ENCODE measurements around the gene CHCHD2. TPM values are rescaled to one million over a fixed set of nuclear protein-coding genes. Genes with fewer than 3 reads are reported as not detected.
"Not testable (repeated sequence)": the region's sequence is repeated elsewhere in the genome, so short reads cannot be mapped to it uniquely, and the experiment has no call there.

The CHCHD2 gene, protein sequence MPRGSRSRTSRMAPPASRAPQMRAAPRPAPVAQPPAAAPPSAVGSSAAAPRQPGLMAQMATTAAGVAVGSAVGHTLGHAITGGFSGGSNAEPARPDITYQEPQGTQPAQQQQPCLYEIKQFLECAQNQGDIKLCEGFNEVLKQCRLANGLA
- total RNA-seq, result 100 to 1,000 TPM; 233 to 287 (median 282) TPM
- long read RNA-seq, donor 1, transcript CHCHD2-201 (4 exons, 901 nt), result major isoform, 143 of 151 reads
- long read RNA-seq, donor 1, partial matches to known transcripts, result 6 of 151 reads
- long read RNA-seq, donor 1, other reads (novel, unspliced or antisense), result 1 of 151 reads
- long read RNA-seq, donor 2, transcript CHCHD2-201 (4 exons, 901 nt), result major isoform, 280 of 286 reads
- long read RNA-seq, donor 2, partial matches to known transcripts, result 3 of 286 reads
- long read RNA-seq, donor 2, other reads (novel, unspliced or antisense), result 2 of 286 reads

DNA sequence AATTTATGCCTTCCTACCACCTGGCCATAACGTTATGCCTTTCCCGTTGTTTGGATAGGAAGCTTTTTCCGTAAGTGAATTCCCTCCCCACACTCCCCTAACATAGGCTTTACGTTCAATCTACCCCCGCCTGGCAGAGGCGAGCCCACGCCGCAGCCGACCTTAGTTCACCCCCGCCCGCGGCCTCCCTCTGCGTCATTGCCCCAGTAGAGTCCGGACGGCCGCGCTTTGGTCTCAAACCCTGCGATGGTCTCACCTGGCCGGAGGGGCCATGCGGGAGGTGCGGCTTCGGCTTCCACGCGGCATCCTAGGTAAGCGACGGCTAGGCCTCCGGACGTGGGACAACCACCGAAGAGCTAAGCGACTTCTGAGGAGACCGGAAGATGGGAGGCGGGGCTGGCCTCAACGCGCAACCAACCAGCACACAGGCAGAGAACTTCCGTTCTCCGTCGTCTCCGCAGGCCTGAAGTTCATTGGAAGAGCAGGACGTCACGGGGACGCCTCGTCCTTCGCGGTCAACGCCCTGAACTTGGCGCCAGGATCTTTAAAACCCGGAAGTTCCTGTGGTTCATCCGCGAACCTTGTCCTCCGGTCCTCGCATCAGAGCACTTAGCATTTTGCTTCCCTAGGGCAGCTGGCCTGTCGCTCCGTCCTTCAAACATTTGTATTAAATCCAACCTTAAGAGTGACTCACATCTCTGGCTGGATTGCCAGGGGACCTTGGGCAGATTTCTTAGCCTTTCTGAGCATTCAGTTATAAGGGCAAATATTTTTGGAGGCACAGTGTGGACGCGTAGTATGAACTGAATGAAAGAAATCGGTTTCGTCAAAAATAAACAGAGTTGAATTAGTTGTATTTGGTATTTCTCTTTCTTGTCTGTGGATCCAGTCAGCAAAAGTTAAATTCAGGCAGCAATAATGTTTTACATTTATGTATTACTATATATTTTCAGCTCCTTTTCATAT is at the start of gene CHCHD2:
TSS of gene CHCHD2 (minus strand) at position 369 of the 966 bp plus-strand sequence. CDS start at position 306, 63 bp downstream.
- peak within 1 kb of the TSS; percentile 95 for H3K4me3 ChIP-seq
- peaks cover 18% of the 10 kb centered on the region for H3K36me3 ChIP-seq (ENCODE audit: low read depth)
- H3K9me3 ChIP-seq, result no peaks in the 10 kb centered on the region
- ATAC-seq (peak; percentile 100), DNase-seq (peak; percentile 95 to 98 (median 98))
- intact Hi-C loops (cut with DNase I, micrococcal nuclease), result no loop called here
- H3K4me1 ChIP-seq (ENCODE audit: low read depth), result peaks cover 12% of the 10 kb centered on the region
- TF ChIP-seq, protein P1, sequence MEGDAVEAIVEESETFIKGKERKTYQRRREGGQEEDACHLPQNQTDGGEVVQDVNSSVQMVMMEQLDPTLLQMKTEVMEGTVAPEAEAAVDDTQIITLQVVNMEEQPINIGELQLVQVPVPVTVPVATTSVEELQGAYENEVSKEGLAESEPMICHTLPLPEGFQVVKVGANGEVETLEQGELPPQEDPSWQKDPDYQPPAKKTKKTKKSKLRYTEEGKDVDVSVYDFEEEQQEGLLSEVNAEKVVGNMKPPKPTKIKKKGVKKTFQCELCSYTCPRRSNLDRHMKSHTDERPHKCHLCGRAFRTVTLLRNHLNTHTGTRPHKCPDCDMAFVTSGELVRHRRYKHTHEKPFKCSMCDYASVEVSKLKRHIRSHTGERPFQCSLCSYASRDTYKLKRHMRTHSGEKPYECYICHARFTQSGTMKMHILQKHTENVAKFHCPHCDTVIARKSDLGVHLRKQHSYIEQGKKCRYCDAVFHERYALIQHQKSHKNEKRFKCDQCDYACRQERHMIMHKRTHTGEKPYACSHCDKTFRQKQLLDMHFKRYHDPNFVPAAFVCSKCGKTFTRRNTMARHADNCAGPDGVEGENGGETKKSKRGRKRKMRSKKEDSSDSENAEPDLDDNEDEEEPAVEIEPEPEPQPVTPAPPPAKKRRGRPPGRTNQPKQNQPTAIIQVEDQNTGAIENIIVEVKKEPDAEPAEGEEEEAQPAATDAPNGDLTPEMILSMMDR (IDR thresholded peaks at IDR 0.05), result no peak

DNA sequence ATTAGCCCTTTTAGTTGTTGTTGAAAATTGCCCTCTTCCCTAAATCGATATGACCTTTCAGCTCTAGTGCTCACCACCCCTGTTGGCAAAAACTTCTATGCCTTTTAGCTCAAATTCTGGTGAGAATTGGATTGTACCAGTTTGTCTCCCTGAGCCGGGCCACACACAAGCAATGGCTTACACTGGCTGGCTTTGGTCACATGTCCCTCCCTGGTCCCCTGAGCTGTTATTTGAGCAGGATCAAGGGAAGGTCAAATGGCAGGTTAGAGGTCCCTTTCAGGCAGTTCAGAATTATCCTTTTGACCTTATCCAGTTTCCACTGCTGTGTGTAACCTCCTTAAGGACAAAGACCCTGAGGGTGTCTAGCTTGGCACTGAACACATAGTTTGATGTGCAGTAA is 24.8 kb upstream of the CHCHD2 start:
- H3K4me1 ChIP-seq (ENCODE audit: low read depth); H3K4me3 ChIP-seq; H3K9me3 ChIP-seq; DNase-seq; intact Hi-C loops (cut with DNase I, micrococcal nuclease); H3K36me3 ChIP-seq (ENCODE audit: low read depth); ATAC-seq: not testable (repeated sequence)

DNA sequence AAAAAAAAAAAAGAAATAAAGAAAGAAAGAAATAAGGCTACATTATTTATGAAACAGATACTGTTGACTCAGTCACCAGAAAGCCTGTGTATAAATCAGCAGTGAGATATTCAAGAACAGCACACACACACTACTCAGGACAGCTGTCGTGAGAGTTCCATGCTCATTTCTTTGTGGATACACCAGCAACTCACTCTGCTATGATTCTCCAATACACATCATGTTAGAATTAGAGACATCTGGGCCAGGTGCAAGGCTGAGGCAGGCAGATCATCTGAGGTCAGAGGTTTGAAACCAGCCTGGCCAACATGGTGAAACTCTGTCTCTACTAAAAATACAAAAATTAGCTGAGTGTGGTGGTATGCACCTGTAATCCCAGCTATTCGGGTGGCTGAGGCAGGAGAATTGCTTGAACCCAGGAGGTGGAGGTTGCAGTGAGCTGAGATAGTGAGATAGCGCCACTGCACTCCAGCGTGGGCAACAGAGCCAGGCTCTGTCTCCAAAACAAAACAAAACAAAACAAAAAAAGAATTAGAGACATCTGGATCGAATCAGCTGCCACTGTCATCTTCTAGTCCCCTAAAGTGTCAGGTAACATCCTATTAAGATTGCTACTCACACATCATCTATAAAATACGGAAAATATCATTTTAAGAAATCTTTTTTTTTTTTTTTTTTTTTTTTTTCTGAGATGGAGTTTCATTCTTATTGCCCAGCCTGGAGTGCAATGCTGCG is 21.1 kb upstream of the CHCHD2 start:
- Histone ChIP-seq H3K4me1 (ENCODE audit: low read depth) (no peaks in the 10 kb centered on the region), H3K4me3 (no peak overlapping the region), H3K36me3 (ENCODE audit: low read depth) (no peaks in the 10 kb centered on the region), H3K9me3 (no peaks in the 10 kb centered on the region)
- intact Hi-C loops (cut with DNase I, micrococcal nuclease), result no loop called here
- no peak for DNase-seq
- TF ChIP-seq, protein P1 (IDR thresholded peaks at IDR 0.05), result no peak
- ATAC-seq, result no peak

DNA sequence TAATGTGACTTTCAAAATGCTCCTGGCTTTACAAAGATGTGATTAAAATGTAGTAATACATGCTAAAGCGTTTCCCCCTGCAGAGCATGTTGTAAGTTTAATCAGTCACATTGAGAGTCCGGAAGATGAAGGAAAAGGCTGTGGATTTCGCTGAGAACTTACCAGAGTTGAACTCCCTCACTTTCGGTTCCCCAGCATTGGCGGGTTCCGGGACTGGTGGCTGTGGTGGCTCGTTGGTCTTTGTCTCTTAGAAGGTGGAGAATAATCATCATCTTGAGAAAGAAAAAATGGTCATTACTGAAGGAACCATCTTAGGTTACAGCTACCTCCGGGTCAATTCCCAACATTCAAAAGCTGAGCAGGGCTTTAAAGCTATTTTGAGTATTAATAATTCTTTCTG is 19.6 kb upstream of the CHCHD2 start:
- no peaks in the 10 kb centered on the region for H3K4me1 ChIP-seq (ENCODE audit: low read depth)
- H3K36me3 ChIP-seq (ENCODE audit: low read depth), result no peaks in the 10 kb centered on the region
- intact Hi-C loops (cut with DNase I, micrococcal nuclease), result no loop called here
- TF ChIP-seq, protein P1 (IDR thresholded peaks at IDR 0.05), result no peak
- DNase-seq (no peak), ATAC-seq (no peak)
- H3K9me3 ChIP-seq, result no peaks in the 10 kb centered on the region
- H3K4me3 ChIP-seq, result no peak overlapping the region

DNA sequence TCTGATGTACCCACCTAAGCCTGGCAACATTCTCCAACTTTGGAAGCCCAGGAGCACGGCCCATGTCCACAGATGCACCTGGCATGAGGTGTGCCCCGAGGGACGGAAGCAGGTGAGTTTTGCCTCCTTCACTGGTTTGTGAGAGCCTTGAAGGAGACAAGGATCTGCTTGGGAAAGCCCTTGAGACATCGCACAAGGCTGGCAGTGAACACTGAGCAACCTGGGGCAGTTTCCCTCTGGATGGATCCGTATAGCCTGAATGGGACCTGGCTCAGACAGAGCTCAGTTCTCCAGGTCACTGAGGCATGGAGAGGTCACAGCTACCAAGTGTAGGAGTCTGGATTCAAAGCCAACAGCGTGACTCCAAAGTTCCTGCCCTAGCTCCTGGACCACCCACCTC is 18.7 kb upstream of the CHCHD2 start:
- DNase-seq, result no peak
- no peak for ATAC-seq
- Histone ChIP-seq H3K36me3 (ENCODE audit: low read depth) (no peaks in the 10 kb centered on the region), H3K9me3 (no peaks in the 10 kb centered on the region), H3K4me1 (ENCODE audit: low read depth) (no peaks in the 10 kb centered on the region), H3K4me3 (no peak overlapping the region)
- intact Hi-C loops (cut with DNase I, micrococcal nuclease), result no loop called here
- TF ChIP-seq, protein P1 (IDR thresholded peaks at IDR 0.05), result no peak

All from mucosa of descending colon (tissue), 3 donors.